Ectodermal cell (in vitro differentiated cells): ENCODE measurements around the gene LILRA2.
"Not testable (repeated sequence)": the region's sequence is repeated elsewhere in the genome, so short reads cannot be mapped to it uniquely, and the experiment has no call there.

Experiments
- H3K27ac ChIP-seq: 2 replicates; pipeline ENCODE4 v1.7.0; 2013; ENCODE audit warnings: mild to moderate bottlenecking, low read depth, low read length; ENCODE audit not compliant: insufficient read depth, poor library complexity, severe bottlenecking
- H3K27me3 ChIP-seq: 2 replicates; pipeline ENCODE4 v1.7.0; 2013; ENCODE audit warnings: mild to moderate bottlenecking, low read length; ENCODE audit not compliant: insufficient read depth, control insufficient read depth, poor library complexity, severe bottlenecking
- H3K36me3 ChIP-seq: one replicate; pipeline ENCODE4 v1.7.0; 2013; ENCODE audit warnings: low read length; ENCODE audit not compliant: control insufficient read depth, insufficient read depth
- H3K4me1 ChIP-seq: one replicate; pipeline ENCODE4 v1.7.0; 2013; ENCODE audit warnings: low read length; ENCODE audit not compliant: control insufficient read depth, insufficient read depth
- H3K4me3 ChIP-seq: 2 replicates; pipeline ENCODE4 v1.7.0; 2013; ENCODE audit warnings: low read depth, low read length, control low read depth; ENCODE audit not compliant: insufficient read depth
- H3K9me3 ChIP-seq: 2 replicates; pipeline ENCODE4 v1.7.0; 2013; ENCODE audit warnings: mild to moderate bottlenecking, low read length, moderate library complexity; ENCODE audit not compliant: control insufficient read depth
- WGBS, 2 experiments: methylation state at CpG; one replicate each; pipeline ENCODE4 v1.1.7; 2013; ENCODE audit warnings: missing lambda C conversion rate in 2 of 2; 5-methylcytosine and 5-hydroxymethylcytosine counted together

The LILRA2 gene

DNA sequence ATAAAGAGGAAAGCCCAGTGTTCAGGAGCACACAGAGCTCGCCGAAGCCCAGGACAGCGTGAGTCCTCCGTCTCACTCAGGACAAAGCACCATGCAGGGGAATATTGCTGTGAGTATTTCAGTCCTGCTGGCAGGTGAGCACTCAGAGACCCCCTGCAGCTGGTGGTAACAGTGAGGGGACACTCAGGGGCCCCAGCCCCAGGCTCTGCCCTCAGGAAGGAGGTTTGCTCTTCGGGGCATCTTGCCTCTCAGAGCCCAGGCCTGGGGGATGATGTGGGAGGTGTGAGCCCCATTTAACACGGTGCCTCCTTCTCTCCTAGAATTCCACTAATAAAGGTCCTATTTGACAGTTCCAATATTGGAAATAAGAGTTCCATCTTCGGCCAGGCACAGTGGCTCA lies 34.6 kb downstream of the LILRA2 start:
- Histone ChIP-seq H3K4me1 (no peaks in the 10 kb centered on the region), H3K9me3 (no peaks in the 10 kb centered on the region), H3K4me3 (no peak overlapping the region), H3K36me3 (no peaks in the 10 kb centered on the region), H3K27ac (no peak overlapping the region), H3K27me3 (no peaks in the 10 kb centered on the region)
- 78 to 82% methylated on average over 7 of the region's 7 CpGs for WGBS, 2 experiments

GRCh38 chr19:54608792-54609191 lies 35.2 kb downstream of the LILRA2 start:
- Histone ChIP-seq H3K27ac (no peak overlapping the region), H3K4me3 (no peak overlapping the region), H3K4me1 (no peaks in the 10 kb centered on the region), H3K27me3 (no peaks in the 10 kb centered on the region), H3K9me3 (no peaks in the 10 kb centered on the region), H3K36me3 (no peaks in the 10 kb centered on the region)
- WGBS, 2 experiments = 81 to 83% methylated on average over 15 of the region's 15 CpGs

DNA sequence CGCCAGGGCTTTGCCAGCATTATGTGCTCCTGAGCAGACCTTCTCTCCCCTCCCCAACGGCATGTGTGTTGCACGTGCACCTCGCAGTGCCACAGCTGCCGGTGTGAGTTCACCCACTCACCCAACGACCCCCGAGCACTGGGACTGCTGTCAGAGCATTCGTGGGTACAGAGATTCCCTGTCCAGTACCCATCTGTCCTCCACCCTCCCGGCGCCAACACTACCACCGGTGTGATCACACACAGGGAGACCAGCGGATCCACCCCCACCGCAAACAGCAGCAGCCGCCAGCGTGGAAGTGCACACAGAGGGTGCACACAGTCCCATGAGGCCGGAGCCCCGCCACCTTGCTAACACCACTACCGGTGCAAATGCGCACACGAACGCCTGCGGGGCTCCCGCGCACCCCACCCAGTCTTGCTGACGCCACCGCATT lies 35.8 kb downstream of the LILRA2 start:
- Histone ChIP-seq H3K4me1 (no peaks in the 10 kb centered on the region), H3K9me3 (no peaks in the 10 kb centered on the region), H3K36me3 (no peaks in the 10 kb centered on the region), H3K4me3 (no peak overlapping the region), H3K27ac (no peak overlapping the region), H3K27me3 (no peaks in the 10 kb centered on the region)
- 86 to 87% methylated on average over 26 of the region's 26 CpGs for WGBS, 2 experiments

GRCh38 chr19:54612428-54612827 lies 38.8 kb downstream of the LILRA2 start:
- H3K36me3 ChIP-seq = no peaks in the 10 kb centered on the region
- H3K4me3 ChIP-seq = no peak overlapping the region
- no peaks in the 10 kb centered on the region for H3K4me1 ChIP-seq
- H3K9me3 ChIP-seq = peaks cover 4% of the 10 kb centered on the region
- no peaks in the 10 kb centered on the region for H3K27me3 ChIP-seq
- H3K27ac ChIP-seq = no peak overlapping the region
- WGBS, 2 experiments = 87 to 91% methylated on average over 1 of the region's 1 CpG

DNA sequence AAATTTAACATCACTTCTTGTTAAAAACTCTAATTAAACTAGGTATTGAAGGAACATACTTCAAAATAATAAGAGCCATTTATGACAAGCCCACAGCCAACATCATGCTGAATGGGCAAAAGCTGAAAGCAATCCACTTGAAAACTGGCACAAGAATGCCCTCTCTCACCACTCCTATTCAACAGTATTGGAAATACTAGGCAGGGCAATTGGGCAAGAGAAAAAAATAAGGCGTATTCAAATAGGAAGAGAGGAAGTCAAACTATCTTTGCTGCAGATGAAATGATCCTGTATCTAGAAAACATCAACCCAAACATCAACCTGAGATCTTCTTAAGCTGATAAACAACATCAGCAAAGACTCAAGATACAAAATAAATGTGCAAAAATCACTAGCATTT lies 41.1 kb downstream of the LILRA2 start:
- Histone ChIP-seq H3K4me1 (no peaks in the 10 kb centered on the region), H3K36me3 (no peaks in the 10 kb centered on the region), H3K9me3 (peaks cover 4% of the 10 kb centered on the region), H3K27ac (no peak overlapping the region), H3K27me3 (no peaks in the 10 kb centered on the region), H3K4me3 (no peak overlapping the region)
- 78 to 85% methylated on average over 1 of the region's 1 CpG for WGBS, 2 experiments

GRCh38 chr19:54616057-54616456 lies 42.5 kb downstream of the LILRA2 start:
- peaks cover 4% of the 10 kb centered on the region for H3K9me3 ChIP-seq
- no peak overlapping the region for H3K4me3 ChIP-seq

GRCh38 chr19:54616821-54617560 lies 43.4 kb downstream of the LILRA2 start:
- Histone ChIP-seq H3K9me3 (peaks cover 7% of the 10 kb centered on the region), H3K4me3 (no peak overlapping the region), H3K27ac (no peak overlapping the region), H3K4me1 (no peaks in the 10 kb centered on the region), H3K36me3 (no peaks in the 10 kb centered on the region), H3K27me3 (no peaks in the 10 kb centered on the region)
- WGBS, 2 experiments = 39 to 46% methylated on average over 5 of the region's 5 CpGs

More at GRCh38 chr19:54616057-54616456, 42.5 kb downstream of the LILRA2 start:
- Histone ChIP-seq H3K27ac (no peak overlapping the region), H3K4me1 (no peaks in the 10 kb centered on the region), H3K36me3 (no peaks in the 10 kb centered on the region), H3K27me3 (no peaks in the 10 kb centered on the region)
- 44 to 46% methylated on average over 3 of the region's 3 CpGs for WGBS, 2 experiments

GRCh38 chr19:54620464-54620863 lies 46.9 kb downstream of the LILRA2 start:
- 56 to 69% methylated on average over 4 of the region's 4 CpGs for WGBS, 2 experiments
- no peak overlapping the region for H3K27ac ChIP-seq

DNA sequence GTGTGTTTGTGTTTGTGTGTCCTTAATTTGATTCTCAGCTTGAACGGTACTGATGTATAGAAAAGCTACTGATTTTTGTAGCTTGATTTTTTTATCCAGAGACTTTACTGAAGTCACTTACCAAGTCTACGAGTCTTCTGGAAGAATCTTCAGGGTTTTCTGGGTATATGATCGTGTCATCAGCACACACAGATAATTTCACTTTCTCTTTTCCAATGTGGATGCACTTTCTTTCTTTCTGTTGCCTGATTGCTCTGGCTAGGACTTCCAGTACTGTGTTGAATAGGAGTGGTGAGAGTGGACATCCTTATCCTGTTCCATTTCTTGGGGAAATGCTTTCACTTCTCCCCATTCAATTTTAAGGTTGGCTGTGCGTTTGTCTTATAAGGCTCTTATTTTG lies 48.8 kb downstream of the LILRA2 start:
- Histone ChIP-seq H3K27ac (no peak overlapping the region), H3K27me3 (no peaks in the 10 kb centered on the region), H3K4me3 (no peak overlapping the region), H3K36me3 (no peaks in the 10 kb centered on the region), H3K4me1 (no peaks in the 10 kb centered on the region), H3K9me3 (peaks cover 2% of the 10 kb centered on the region)
- WGBS, 2 experiments = 50 to 67% methylated on average over 4 of the region's 4 CpGs

More at GRCh38 chr19:54620464-54620863, 46.9 kb downstream of the LILRA2 start:
- Histone ChIP-seq H3K27me3 (no peaks in the 10 kb centered on the region), H3K36me3 (no peaks in the 10 kb centered on the region), H3K4me1 (no peaks in the 10 kb centered on the region), H3K9me3 (peaks cover 2% of the 10 kb centered on the region), H3K4me3 (no peak overlapping the region)

DNA sequence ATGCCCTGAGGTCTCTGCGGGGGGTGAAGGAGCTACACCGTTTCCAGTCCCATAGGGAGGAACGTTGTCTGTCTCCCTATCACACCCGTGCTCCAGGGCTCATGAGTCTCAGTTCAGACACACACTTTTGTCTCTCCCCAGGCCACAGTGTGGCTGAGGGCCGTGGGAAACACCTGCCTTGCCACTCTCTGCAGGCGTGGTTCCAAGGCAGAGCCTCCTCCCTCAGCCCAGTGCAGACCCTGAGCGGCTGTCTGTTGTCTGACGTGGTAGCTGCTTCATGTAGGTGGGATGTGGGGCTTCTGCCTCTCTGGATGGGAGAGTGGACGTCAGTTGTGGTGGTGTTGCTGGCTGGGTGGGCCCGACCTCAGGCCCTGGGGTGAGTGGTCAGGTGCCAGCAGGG lies 50.6 kb downstream of the LILRA2 start:
- H3K9me3 ChIP-seq, H3K27me3 ChIP-seq, H3K4me1 ChIP-seq, H3K36me3 ChIP-seq, H3K27ac ChIP-seq, H3K4me3 ChIP-seq: not testable (repeated sequence)
- WGBS, 2 experiments = 80 to 81% methylated on average over 8 of the region's 10 CpGs
